ENCODE results near the gene LNPK.
"Not testable (repeated sequence)": the region's sequence is repeated elsewhere in the genome, so short reads cannot be mapped to it uniquely, and the experiment has no call there.

LNPK gene

DNA sequence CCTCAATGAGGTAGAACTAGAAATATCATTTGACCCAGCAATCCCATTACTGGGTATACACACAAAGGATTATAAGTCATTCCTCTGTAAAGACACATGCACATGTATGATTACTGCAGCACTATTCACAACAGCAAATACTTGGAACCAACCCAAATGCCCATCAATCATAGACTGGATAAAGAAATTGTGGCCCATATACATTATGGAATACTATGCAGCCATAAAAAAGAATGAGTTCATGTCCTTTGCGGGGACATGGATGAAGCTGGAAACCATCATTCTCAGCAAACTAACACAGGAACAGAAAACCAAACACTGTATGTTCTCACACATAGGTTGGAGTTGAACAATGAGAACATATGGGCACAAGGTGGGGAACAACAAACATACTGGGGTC, 106.1 kb downstream of the LNPK start:
- DNase-seq, result not testable (repeated sequence)

- DNase-seq, result no peak
Observed at GRCh38 chr2:175892046-175892445, 110.0 kb downstream of the LNPK start.

DNA sequence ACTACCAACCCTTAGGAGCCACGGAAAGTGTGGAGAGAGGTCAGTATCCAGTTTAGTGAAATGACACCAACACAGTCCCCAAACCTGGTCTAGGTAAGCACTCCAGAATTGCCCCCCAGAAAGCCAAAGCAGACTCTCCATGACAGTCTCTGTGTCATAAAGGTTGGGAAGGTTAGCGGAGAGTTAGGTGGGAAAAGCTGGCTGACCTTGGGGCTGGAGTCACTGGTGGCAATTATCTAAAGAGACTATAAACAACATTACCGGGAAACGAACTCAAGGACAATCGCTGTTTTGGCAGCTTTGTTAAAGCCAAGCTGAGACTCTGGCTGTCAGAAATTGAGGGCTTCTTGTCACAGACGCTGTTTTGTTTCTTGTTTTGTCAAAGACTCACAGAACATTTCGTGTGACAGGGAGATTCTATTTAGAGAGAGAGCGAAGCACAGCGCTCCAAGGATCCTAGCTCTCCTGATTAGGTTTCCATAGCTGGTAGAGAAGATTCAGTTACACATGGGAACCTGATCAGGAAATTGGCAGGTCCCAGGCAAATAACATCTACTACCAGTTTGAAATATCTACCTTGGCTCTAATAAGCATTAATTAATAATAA, 111.3 kb downstream of the LNPK start:
- no peak for DNase-seq

GRCh38 chr2:175889701-175890302, 112.3 kb downstream of the LNPK start:
- DNase-seq, result no peak

GRCh38 chr2:175887776-175888175, 114.3 kb downstream of the LNPK start:
- DNase-seq, result no peak

GRCh38 chr2:175884697-175885393, 117.2 kb downstream of the LNPK start:
- DNase-seq, result no peak

DNA sequence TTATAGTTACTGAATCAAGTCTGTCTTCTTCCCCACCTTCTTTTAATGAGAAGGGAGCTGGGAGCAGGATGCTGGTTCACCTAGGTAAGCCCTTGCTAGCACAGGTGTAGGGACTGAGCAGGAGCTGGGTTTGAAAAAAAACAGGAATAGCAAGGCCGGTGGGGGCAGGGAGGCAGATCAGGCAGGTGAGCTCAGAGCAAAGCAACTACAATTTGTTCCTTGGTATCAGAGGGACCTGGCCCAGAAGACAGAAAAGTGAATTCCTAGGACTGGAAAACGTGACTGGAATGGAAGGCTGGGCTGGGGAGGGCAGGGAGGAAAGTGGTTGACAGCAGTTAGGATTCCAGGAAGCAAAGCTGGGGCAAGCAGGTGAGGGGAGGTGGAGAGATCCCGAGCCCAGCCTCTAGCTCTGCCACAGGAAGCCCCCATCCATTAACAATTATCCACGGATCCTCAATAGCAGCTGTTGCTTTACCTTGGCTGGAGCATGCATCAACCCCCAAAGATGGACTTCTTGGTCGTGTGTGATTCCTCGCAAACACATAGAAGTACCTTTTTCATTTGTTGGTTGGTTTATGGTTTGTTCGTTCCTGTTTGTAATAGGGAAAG, 118.4 kb downstream of the LNPK start:
- no peak for DNase-seq

GRCh38 chr2:175879679-175880078, 122.4 kb downstream of the LNPK start:
- DNase-seq, result no peak

- no peak for DNase-seq
Observed at GRCh38 chr2:175877845-175878544, 124.1 kb downstream of the LNPK start.

- DNase-seq, result no peak
Observed at GRCh38 chr2:175874291-175874690, 127.8 kb downstream of the LNPK start.
